Lower lobe of right lung (tissue), 2 donors: ENCODE results near the gene POLDIP2. TPM values are rescaled to one million over a fixed set of nuclear protein-coding genes. Genes with fewer than 3 reads are reported as not detected.
A peak's percentile ranks its signal among the peaks of the same experiment; 100 is the strongest.

Source experiments
- ATAC-seq, 2 donors: fragments of 200-7000 bp; cut with Tn5 transposase; one replicate each; pipeline ENCODE4 v1.9.1; 2020 to 2022; ENCODE audit warnings: mild to moderate bottlenecking in 2 of 2, moderate library complexity in 2 of 2
- DNase-seq: peaks from one replicate; pipeline ENCODE4 v3.0.0-alpha.2; 2020
- H3K27ac ChIP-seq: fragments of 200-600 bp; one replicate; pipeline ENCODE4 v1.8.0; 2022
- H3K27me3 ChIP-seq: fragments of 200-600 bp; one replicate; pipeline ENCODE4 v1.8.0; 2022; ENCODE audit warnings: low read depth
- H3K36me3 ChIP-seq: fragments of 200-600 bp; one replicate; pipeline ENCODE4 v1.8.0; 2022; ENCODE audit warnings: mild to moderate bottlenecking
- H3K4me1 ChIP-seq: fragments of 200-600 bp; one replicate; pipeline ENCODE4 v1.8.0; 2022
- H3K4me3 ChIP-seq: fragments of 200-600 bp; one replicate; pipeline ENCODE4 v1.8.0; 2022; ENCODE audit warnings: mild to moderate bottlenecking
- H3K9me3 ChIP-seq: fragments of 200-600 bp; one replicate; pipeline ENCODE4 v1.8.0; 2022
- intact Hi-C: fragments of 100-400 bp; cut with DNase I; formaldehyde crosslinking; loops from one replicate; pipeline ENCODE4 v1.11.0; 2022
- total RNA-seq: library from RNA; stranded (reverse); fragmentation: NEBNext Ultra II Directional; extraction: Animal tissue kit (Norgen Biotek cat#: 25700); gene quantifications from one replicate; pipeline ENCODE4 v1.2.1, GENCODE V29; 2021
- TF ChIP-seq, protein P1 (sequence below): fragments of 200-600 bp; IDR thresholded peaks from one replicate; pipeline ENCODE4 v1.8.0; 2022; ENCODE audit warnings: antibody characterized with exemption, mild to moderate bottlenecking
- donor health status: DM: no; HTN: yes; CAD: no; lungs with severe emphysema.

POLDIP2 gene
- total RNA-seq, 1 donor from 2014 or later, result 54.7 TPM

DNA sequence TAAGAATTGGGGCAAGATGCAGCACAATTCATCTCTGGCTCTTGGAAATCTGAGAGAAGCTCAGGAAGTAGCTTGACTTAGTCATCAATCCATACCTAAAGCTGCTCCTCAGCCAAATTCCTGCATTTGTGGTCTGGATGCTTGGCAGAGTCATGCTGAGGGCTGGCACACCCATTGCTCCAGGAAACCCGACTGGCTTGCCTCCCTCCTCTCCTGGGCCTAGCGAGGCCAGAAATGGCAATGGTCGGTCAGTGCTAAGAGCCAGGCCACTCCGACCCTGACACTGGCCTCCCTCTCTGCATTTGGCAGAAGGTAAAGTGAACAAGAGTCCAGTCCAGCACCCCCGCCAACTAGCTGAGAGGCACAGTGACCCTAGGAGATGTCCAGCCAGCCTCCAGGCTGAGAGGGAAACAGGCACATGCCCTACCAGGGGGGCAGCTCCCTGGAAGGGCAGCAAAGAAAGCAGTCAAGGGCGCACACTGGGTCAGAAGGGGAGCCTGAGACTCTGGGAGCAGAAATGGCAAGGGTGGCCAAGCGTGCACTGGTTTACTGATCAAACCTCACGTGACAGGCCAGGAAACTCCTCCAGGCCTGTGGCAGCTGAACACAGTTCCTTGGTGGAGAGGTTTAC lies 10.0 kb downstream of the POLDIP2 start:
- TF ChIP-seq, protein P1, sequence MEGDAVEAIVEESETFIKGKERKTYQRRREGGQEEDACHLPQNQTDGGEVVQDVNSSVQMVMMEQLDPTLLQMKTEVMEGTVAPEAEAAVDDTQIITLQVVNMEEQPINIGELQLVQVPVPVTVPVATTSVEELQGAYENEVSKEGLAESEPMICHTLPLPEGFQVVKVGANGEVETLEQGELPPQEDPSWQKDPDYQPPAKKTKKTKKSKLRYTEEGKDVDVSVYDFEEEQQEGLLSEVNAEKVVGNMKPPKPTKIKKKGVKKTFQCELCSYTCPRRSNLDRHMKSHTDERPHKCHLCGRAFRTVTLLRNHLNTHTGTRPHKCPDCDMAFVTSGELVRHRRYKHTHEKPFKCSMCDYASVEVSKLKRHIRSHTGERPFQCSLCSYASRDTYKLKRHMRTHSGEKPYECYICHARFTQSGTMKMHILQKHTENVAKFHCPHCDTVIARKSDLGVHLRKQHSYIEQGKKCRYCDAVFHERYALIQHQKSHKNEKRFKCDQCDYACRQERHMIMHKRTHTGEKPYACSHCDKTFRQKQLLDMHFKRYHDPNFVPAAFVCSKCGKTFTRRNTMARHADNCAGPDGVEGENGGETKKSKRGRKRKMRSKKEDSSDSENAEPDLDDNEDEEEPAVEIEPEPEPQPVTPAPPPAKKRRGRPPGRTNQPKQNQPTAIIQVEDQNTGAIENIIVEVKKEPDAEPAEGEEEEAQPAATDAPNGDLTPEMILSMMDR, result no peak

DNA sequence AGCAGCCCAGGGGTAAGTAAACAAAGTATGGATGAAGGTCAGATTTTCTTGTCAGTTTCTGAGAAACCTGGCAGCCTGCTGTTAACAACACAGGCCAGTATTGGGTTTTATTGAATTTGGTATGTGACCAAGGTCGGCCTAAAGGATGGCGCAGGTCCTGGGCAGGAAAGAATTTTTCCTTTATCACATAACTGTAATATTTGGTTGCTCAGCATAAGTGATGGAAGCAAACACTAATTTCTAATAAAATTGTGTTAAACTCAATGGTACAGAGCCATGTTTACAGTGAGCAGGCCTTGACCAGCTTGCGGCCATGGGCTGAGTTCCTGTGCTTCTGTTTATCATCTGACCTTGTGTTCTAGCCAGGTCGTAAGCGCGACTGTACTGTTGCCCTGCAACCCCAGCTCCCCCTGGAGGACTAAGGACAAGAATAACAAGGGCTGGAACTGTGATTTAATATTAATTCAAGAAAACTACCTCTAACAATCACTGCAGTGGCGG lies 10.5 kb downstream of the POLDIP2 start:
- H3K27me3 ChIP-seq, result no peaks in the 10 kb centered on the region
- TF ChIP-seq, protein P1, result peak; percentile 19
- no peaks in the 10 kb centered on the region for H3K9me3 ChIP-seq
- H3K27ac ChIP-seq, result no peak overlapping the region
- peaks cover 100% of the 10 kb centered on the region for H3K36me3 ChIP-seq
- DNase-seq, result no peak
- intact Hi-C loops, result no loop called here
- H3K4me1 ChIP-seq, result peaks cover 25% of the 10 kb centered on the region
- H3K4me3 ChIP-seq, result no peak overlapping the region
- ATAC-seq, result peak in 1 of 2 donors; percentile 18

More for the DNA sequence above, 10.0 kb downstream of the POLDIP2 start:
- Histone ChIP-seq H3K9me3 (no peaks in the 10 kb centered on the region), H3K27ac (peak overlapping the region; percentile 16), H3K4me3 (no peak overlapping the region), H3K36me3 (peaks cover 100% of the 10 kb centered on the region), H3K27me3 (no peaks in the 10 kb centered on the region), H3K4me1 (peaks cover 25% of the 10 kb centered on the region)
- intact Hi-C loops, result no loop called here
- DNase-seq, result no peak
- ATAC-seq, result peak in 1 of 2 donors; percentile 4

DNA sequence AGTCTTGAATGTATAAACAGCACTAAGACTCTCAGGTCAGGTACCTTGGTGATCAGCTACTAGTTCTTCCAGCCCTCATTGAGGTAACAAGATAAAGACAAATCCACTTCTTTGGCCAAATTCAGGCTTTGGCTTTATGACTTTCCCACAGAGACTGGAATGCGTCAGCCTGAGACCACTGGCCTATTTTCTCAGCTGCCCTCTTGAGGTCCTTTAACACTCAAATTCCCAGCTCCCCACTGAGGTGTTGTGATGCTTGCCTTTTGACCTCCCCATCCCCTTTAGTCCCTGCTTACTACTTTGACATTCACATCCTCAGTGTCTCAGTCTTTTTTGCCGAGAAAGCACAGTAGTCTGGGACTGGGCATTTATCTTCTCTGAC lies 11.1 kb downstream of the POLDIP2 start:
- no peaks in the 10 kb centered on the region for H3K27me3 ChIP-seq
- peaks cover 100% of the 10 kb centered on the region for H3K36me3 ChIP-seq
- TF ChIP-seq, protein P1, result no peak
- ATAC-seq, result no peak
- no peaks in the 10 kb centered on the region for H3K9me3 ChIP-seq
- intact Hi-C loops, result no loop called here
- no peak for DNase-seq
- H3K4me1 ChIP-seq, result peaks cover 25% of the 10 kb centered on the region
- no peak overlapping the region for H3K4me3 ChIP-seq
- H3K27ac ChIP-seq, result no peak overlapping the region

DNA sequence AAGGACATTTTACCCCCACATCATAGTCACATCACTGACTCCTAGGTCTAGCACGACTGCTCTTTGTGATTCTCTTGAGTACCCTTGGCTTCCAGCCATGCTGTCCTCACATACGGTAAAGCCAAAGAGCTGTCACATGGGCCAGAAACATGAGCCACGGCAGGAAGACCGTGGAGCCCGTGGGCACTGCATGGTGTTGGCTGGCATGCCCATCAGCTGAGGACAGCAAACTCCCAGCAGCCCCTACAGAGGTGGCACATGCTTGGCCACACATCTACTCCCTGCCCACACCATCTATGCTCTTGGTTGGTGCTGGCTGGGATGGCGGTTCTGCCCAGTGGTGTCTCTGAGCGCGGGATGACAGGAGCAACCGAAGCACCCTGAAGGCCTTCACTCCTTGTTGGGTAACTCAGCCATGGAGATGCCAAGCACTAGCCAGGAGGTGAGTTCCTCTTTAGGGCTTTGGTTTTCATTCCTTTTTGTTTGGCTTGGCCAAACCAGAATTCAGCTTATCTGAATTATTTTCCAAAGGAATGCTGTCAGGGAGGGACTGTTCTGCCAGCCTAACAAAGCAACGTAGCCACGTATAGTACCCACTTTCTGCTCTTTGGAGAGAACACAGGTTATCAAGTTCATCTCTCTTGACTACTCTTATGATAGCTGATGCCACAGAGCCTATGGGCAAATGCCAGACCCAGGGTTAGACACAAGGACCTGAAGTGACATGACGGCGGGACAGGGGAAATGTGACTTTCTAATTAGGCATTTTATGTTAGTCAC lies 11.7 kb downstream of the POLDIP2 start:
- Histone ChIP-seq H3K4me3 (no peak overlapping the region), H3K4me1 (peaks cover 25% of the 10 kb centered on the region), H3K36me3 (peaks cover 100% of the 10 kb centered on the region), H3K9me3 (no peaks in the 10 kb centered on the region), H3K27me3 (no peaks in the 10 kb centered on the region), H3K27ac (peak overlapping the region; percentile 18)
- TF ChIP-seq, protein P1, result no peak
- DNase-seq (no peak), ATAC-seq (peak; percentile 68 to 78)
- intact Hi-C loops, result no loop called here

DNA sequence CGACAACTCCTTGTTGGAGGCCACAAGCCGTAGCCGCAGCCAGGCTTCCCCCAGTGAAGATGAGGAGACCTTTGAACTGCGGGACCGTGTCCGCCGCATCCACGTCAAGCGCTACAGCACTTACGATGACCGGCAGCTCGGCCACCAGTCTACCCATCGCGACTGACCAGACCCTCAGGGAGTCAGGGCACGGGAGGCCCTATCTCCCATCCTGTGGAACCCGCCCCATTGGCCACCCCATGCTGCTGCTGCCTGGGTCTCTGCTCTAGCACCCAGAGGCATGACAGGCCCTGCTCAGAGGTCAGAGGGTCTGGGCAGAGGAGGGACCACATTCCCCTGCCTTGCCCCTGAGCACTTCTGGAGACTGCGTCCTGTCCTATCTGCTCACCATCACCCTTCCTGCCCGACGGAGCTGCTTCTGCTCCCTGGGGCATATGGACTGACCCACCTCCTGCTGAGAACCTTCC lies 12.9 kb downstream of the POLDIP2 start:
- no peak overlapping the region for H3K4me3 ChIP-seq
- H3K9me3 ChIP-seq, result no peaks in the 10 kb centered on the region
- TF ChIP-seq, protein P1, result no peak
- H3K27ac ChIP-seq, result no peak overlapping the region
- ATAC-seq (no peak), DNase-seq (no peak)
- H3K36me3 ChIP-seq, result peaks cover 100% of the 10 kb centered on the region
- H3K4me1 ChIP-seq, result peaks cover 27% of the 10 kb centered on the region
- no peaks in the 10 kb centered on the region for H3K27me3 ChIP-seq
- intact Hi-C loops, result no loop called here
